Neuron (in vitro differentiated cells): ENCODE results near the gene PKIB.
"Not testable (repeated sequence)": the region's sequence is repeated elsewhere in the genome, so short reads cannot be mapped to it uniquely, and the experiment has no call there.

ENCODE experiments used
- H2AFZ ChIP-seq: one replicate; pipeline ENCODE4 v1.6.1; 2013; ENCODE audit warnings: low read depth, mild to moderate bottlenecking, inconsistent platforms, low read length, moderate library complexity
- H3K27me3 ChIP-seq: one replicate; pipeline ENCODE4 v1.6.1; 2013; ENCODE audit warnings: low read length; ENCODE audit not compliant: insufficient read depth
- H3K36me3 ChIP-seq: one replicate; pipeline ENCODE4 v1.6.1; 2013; ENCODE audit warnings: low read length; ENCODE audit not compliant: insufficient read depth
- H3K4me1 ChIP-seq: one replicate; pipeline ENCODE4 v1.6.1; 2013; ENCODE audit warnings: low read length; ENCODE audit not compliant: insufficient read depth
- H3K4me3 ChIP-seq: 2 replicates; pipeline ENCODE4 v1.5.1; 2013; ENCODE audit warnings: mild to moderate bottlenecking, low read length, moderate library complexity
- H3K9me3 ChIP-seq: one replicate; pipeline ENCODE4 v1.6.1; 2013; ENCODE audit warnings: low read length

Gene PKIB

GRCh38 chr6:122598295-122598694 lies 11.9 kb upstream of the PKIB start:
- not testable (repeated sequence) for H3K4me3 ChIP-seq, H3K36me3 ChIP-seq, H3K27me3 ChIP-seq, H2AFZ ChIP-seq, H3K4me1 ChIP-seq, H3K9me3 ChIP-seq

- H3K27me3 ChIP-seq: peaks cover 11% of the 10 kb centered on the region
- peaks cover 5% of the 10 kb centered on the region for H3K4me1 ChIP-seq
- no peak overlapping the region for H2AFZ ChIP-seq
- no peaks in the 10 kb centered on the region for H3K36me3 ChIP-seq
- no peaks in the 10 kb centered on the region for H3K9me3 ChIP-seq
- no peak overlapping the region for H3K4me3 ChIP-seq
Measured at GRCh38 chr6:122604676-122605075, 5.5 kb upstream of the PKIB start.

GRCh38 chr6:122610690-122611455 lies 668 bp downstream of the PKIB start:
- H3K4me1 ChIP-seq: peaks cover 13% of the 10 kb centered on the region
- peak overlapping the region; percentile 51 for H3K4me3 ChIP-seq
- no peaks in the 10 kb centered on the region for H3K9me3 ChIP-seq
- peak overlapping the region; percentile 17 for H2AFZ ChIP-seq
- H3K27me3 ChIP-seq: peaks cover 33% of the 10 kb centered on the region
- H3K36me3 ChIP-seq: no peaks in the 10 kb centered on the region

GRCh38 chr6:122612838-122613237 lies 2.6 kb downstream of the PKIB start:
- Histone ChIP-seq H3K4me1 (peaks cover 13% of the 10 kb centered on the region), H3K9me3 (no peaks in the 10 kb centered on the region), H3K27me3 (peaks cover 32% of the 10 kb centered on the region), H3K36me3 (no peaks in the 10 kb centered on the region), H3K4me3 (no peak overlapping the region), H2AFZ (no peak overlapping the region)

DNA sequence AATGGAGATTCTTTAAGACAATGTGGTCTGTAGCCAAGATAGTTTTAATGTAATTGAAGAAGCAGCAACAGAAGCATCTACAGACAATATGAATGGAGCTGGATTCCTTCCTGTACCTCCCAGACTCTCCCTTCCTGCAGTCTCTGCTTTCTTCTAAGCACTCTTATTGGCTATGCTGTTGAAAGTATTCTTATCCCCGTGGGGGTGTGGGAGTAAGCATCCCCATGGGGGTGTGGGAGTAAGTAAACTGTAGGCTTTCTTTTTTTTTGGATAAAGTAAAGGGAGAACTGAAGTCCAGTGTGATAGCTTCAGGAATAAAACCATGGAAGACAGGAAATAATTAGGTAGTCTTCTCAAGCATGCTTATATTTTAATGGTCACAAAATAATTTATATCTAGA lies 4.1 kb downstream of the PKIB start:
- peaks cover 13% of the 10 kb centered on the region for H3K4me1 ChIP-seq
- H3K4me3 ChIP-seq: no peak overlapping the region
- H2AFZ ChIP-seq: no peak overlapping the region
- no peaks in the 10 kb centered on the region for H3K36me3 ChIP-seq
- H3K9me3 ChIP-seq: no peaks in the 10 kb centered on the region
- H3K27me3 ChIP-seq: peaks cover 26% of the 10 kb centered on the region

DNA sequence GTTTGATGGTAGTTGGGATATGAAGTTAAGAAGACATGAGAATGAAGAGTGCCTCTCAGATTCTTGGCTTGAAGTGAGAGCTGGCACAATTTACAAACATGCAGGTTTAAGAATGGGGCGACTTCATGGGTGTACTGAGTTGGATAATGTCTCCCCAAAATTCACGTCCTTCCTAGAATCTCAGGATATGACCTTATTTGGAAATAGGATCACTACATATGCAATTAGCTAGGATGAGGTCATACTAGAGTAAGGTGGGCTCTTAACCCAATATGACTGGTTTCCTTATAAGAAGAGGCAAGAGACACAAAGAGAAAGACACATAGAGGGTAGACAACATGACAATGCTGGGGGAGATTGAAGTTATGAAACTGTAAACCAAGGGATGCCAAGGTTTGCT lies 5.2 kb downstream of the PKIB start:
- Histone ChIP-seq H3K4me3 (no peak overlapping the region), H3K4me1 (peaks cover 8% of the 10 kb centered on the region), H3K27me3 (peaks cover 16% of the 10 kb centered on the region), H3K36me3 (no peaks in the 10 kb centered on the region), H3K9me3 (no peaks in the 10 kb centered on the region), H2AFZ (no peak overlapping the region)

DNA sequence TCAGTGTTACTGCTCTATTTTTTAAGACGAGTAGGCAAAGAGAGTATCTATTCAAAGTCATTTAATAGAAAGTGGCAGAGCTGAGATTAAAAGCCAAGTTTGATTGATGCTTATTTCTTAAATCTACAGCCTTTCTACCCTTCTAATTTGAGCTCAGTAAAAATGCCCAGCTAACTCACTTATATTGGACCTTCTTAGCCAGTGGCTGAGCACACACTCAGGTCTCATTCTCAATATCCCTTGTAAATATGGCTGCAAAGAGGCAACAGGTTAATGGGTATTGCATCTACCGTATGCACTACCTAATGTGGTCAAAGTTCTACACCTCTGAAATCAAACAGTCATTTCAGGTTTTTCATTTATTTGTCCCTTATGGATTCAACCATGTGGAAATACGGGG lies 6.7 kb downstream of the PKIB start:
- Histone ChIP-seq H3K9me3 (no peaks in the 10 kb centered on the region), H2AFZ (no peak overlapping the region), H3K27me3 (peaks cover 2% of the 10 kb centered on the region), H3K4me3 (no peak overlapping the region), H3K36me3 (no peaks in the 10 kb centered on the region), H3K4me1 (no peaks in the 10 kb centered on the region)

DNA sequence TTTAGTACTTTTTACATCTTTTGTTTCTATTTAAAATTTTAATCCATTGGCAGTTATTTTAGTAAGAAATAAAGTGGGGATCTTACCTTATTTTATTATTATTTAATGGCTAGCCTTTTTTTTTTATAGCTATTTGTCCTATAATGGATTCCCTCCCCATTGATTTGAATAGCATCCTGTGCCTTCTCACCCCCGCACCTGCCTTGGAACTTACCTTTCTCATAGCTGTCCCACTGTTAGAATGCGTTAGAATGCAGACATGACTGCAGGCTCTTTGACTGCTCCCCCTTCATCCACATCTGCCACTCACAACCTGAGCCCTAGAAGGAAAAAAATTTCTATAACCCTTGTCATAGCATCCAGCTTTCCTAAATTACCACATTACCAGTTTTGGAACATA lies 9.1 kb downstream of the PKIB start:
- H3K4me1 ChIP-seq: peaks cover 14% of the 10 kb centered on the region
- no peaks in the 10 kb centered on the region for H3K9me3 ChIP-seq
- H3K36me3 ChIP-seq: no peaks in the 10 kb centered on the region
- no peak overlapping the region for H3K4me3 ChIP-seq
- peaks cover 2% of the 10 kb centered on the region for H3K27me3 ChIP-seq
- H2AFZ ChIP-seq: no peak overlapping the region

DNA sequence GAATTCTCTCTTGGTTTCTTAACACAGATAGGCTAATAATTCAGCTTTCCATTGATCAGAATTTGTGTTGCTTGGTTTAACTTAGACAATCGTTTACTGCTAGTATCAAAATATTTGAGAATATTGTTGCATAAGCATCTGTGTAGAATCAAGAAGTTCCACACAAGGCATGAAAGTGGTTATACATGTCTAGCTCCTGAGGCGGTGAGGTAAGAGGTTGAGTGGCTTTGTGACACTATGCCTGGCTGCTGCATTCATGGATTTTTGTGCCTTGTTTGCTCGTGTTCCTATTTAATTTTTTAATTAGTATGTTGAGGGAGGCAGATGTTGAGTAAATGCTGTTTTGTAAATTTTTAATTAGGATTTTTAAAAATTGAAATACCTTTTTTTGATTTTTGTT lies 10.2 kb downstream of the PKIB start:
- Histone ChIP-seq H2AFZ (no peak overlapping the region), H3K36me3 (no peaks in the 10 kb centered on the region), H3K9me3 (no peaks in the 10 kb centered on the region)

GRCh38 chr6:122620902-122621301 lies 10.7 kb downstream of the PKIB start:
- Histone ChIP-seq H3K4me3 (no peak overlapping the region), H3K4me1 (peaks cover 14% of the 10 kb centered on the region), H2AFZ (no peak overlapping the region), H3K27me3 (no peaks in the 10 kb centered on the region), H3K9me3 (no peaks in the 10 kb centered on the region), H3K36me3 (no peaks in the 10 kb centered on the region)

More for the DNA sequence above, 10.2 kb downstream of the PKIB start:
- H3K4me1 ChIP-seq: peaks cover 14% of the 10 kb centered on the region
- H3K4me3 ChIP-seq: no peak overlapping the region
- H3K27me3 ChIP-seq: no peaks in the 10 kb centered on the region

DNA sequence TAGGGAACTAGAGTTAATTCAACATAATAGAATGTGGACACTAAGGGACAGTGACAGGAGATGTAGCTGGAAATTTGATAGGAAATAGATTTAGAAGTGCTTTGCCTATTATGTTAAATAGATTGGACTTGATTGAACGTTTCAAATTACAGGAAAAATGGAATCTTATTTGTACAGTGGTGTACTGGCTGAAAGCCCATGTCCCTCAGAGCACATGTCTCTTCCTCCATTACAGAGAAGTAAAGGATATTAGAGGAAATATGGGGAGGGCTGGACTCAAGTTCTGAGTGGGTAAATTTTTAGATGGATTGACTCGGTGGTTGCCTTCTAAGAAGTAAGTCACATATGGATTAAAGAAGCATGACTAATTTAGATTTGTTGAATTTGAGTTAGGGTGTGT lies 11.4 kb downstream of the PKIB start:
- Histone ChIP-seq H3K9me3 (no peaks in the 10 kb centered on the region), H3K4me1 (peaks cover 14% of the 10 kb centered on the region), H2AFZ (no peak overlapping the region), H3K27me3 (no peaks in the 10 kb centered on the region), H3K36me3 (no peaks in the 10 kb centered on the region), H3K4me3 (no peak overlapping the region)

GRCh38 chr6:122622479-122622878 lies 12.3 kb downstream of the PKIB start:
- Histone ChIP-seq H2AFZ (no peak overlapping the region), H3K36me3 (no peaks in the 10 kb centered on the region)

DNA sequence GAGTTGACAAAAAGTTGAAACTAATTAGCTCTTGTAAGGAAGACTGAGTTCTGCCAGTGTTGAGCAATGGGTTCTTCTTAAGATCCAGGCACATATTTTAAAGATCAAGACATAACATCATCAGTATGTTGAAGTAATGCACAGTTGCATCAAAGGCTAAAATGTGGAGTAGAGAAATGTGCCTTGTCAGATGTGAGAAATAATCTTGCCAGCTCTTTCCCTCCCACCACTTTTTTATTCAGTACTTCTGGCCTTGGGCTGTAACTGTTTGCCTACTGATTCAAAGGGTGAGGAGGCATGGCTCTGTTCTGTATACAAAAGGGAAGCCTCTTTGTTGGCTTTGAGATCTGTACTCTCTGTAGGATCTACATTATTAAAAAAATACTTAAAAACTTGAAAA lies 13.1 kb downstream of the PKIB start:
- Histone ChIP-seq H3K9me3 (no peaks in the 10 kb centered on the region), H3K27me3 (no peaks in the 10 kb centered on the region), H3K36me3 (no peaks in the 10 kb centered on the region), H3K4me1 (peaks cover 14% of the 10 kb centered on the region), H3K4me3 (no peak overlapping the region), H2AFZ (no peak overlapping the region)

More at GRCh38 chr6:122622479-122622878, 12.3 kb downstream of the PKIB start:
- Histone ChIP-seq H3K27me3 (no peaks in the 10 kb centered on the region), H3K4me3 (no peak overlapping the region), H3K4me1 (peaks cover 14% of the 10 kb centered on the region), H3K9me3 (no peaks in the 10 kb centered on the region)

GRCh38 chr6:122624853-122625252 lies 14.6 kb downstream of the PKIB start:
- no peaks in the 10 kb centered on the region for H3K9me3 ChIP-seq
- no peaks in the 10 kb centered on the region for H3K36me3 ChIP-seq
- H3K4me1 ChIP-seq: peaks cover 14% of the 10 kb centered on the region
- H3K27me3 ChIP-seq: no peaks in the 10 kb centered on the region
- H2AFZ ChIP-seq: no peak overlapping the region
- H3K4me3 ChIP-seq: no peak overlapping the region
